GM23248 (cell line): ENCODE measurements around the gene BMERB1.

Experiments used
- EZH2 ChIP-seq: fragments of 200-600 bp; sonication (generic); IDR thresholded peaks from 2 replicates; pipeline ENCODE4 v1.6.1; 2018; ENCODE audit warnings: antibody characterized with exemption, mild to moderate bottlenecking; ENCODE audit not compliant: insufficient read depth, poor library complexity, severe bottlenecking
- EZH2phosphoT487 ChIP-seq: fragments of 200-600 bp; sonication (generic); IDR thresholded peaks from 2 replicates; pipeline ENCODE4 v1.6.1; 2018; ENCODE audit warnings: antibody characterized with exemption, moderate library complexity, mild to moderate bottlenecking, low read depth; ENCODE audit not compliant: insufficient read depth

GRCh38 chr16:15571557-15571956 is 137.2 kb downstream of the BMERB1 start:
- no peak for TF ChIP-seq EZH2phosphoT487
- TF ChIP-seq EZH2 = no peak
